ENCODE data around the gene LGSN.
"Not testable (repeated sequence)": the region's sequence is repeated elsewhere in the genome, so short reads cannot be mapped to it uniquely, and the experiment has no call there.

Gene LGSN

GRCh38 chr6:63340351-63340750 lies 20.6 kb upstream of the LGSN start:
- Histone ChIP-seq H3K4me3 (ENCODE audit: low read length) (no peak overlapping the region), H3K4me1 (ENCODE audit: insufficient read depth, low read length) (no peaks in the 10 kb centered on the region), H3K9me3 (ENCODE audit: insufficient read depth, low read depth, low read length) (no peaks in the 10 kb centered on the region; the same call in 1 of the 2 replicates), H3K27ac (ENCODE audit: low read length) (no peak overlapping the region), H3K9ac (ENCODE audit: low read depth, low read length) (no peak overlapping the region), H3K27me3 (ENCODE audit: insufficient read depth, low read length) (no peaks in the 10 kb centered on the region), H3K36me3 (ENCODE audit: insufficient read depth, low read depth, low read length) (no peaks in the 10 kb centered on the region)

DNA sequence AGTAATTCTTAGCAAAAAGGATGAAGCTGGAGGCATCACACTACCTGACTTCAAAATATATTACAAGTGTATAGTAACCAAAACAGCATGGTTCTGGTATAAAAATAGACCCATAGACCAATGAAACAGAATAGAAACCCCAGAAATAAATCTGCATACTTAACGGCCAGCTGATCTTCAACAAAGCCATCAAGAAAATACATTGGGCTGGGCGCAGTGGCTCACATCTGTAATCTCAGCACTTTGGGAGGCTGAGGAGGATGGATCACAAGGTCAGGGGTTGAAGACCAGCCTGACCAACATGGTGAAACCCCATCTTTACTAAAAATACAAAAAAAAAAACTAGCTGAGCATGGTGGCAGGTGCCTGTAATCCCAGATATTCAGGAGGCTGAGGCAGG lies 14.9 kb upstream of the LGSN start:
- not testable (repeated sequence) for H3K27ac ChIP-seq (ENCODE audit: low read length); H3K4me3 ChIP-seq (ENCODE audit: low read length); H3K9me3 ChIP-seq (ENCODE audit: insufficient read depth, low read depth, low read length); H3K9ac ChIP-seq (ENCODE audit: low read depth, low read length); H3K4me1 ChIP-seq (ENCODE audit: insufficient read depth, low read length); H3K36me3 ChIP-seq (ENCODE audit: insufficient read depth, low read depth, low read length); H3K27me3 ChIP-seq (ENCODE audit: insufficient read depth, low read length)

DNA sequence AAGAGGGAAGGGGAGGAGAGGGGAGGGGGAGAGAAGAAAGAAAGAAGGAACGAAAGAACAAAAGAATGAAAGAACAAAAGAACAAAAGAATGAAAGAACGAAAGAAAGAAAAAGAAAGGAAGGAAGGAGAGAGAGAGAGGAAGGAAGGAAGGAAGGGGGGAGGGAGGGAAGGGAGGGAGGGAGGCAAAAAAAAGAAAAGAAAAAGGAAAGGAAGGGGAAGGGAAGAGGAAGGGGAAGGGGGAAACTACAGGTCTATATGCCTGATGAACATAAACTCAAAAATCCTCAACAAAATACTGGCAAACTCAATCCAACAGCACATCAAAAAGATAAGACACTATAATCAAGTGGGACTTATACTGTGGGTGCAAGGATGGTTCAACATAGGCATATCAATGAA lies 13.7 kb upstream of the LGSN start:
- no peaks in the 10 kb centered on the region for H3K36me3 ChIP-seq (ENCODE audit: insufficient read depth, low read depth, low read length)
- H3K4me1 ChIP-seq (ENCODE audit: insufficient read depth, low read length), result no peaks in the 10 kb centered on the region

GRCh38 chr6:63326630-63327029 lies 6.8 kb upstream of the LGSN start:
- not testable (repeated sequence) for H3K9me3 ChIP-seq (ENCODE audit: insufficient read depth, low read depth, low read length); H3K36me3 ChIP-seq (ENCODE audit: insufficient read depth, low read depth, low read length); H3K27ac ChIP-seq (ENCODE audit: low read length); H3K27me3 ChIP-seq (ENCODE audit: insufficient read depth, low read length); H3K9ac ChIP-seq (ENCODE audit: low read depth, low read length); H3K4me1 ChIP-seq (ENCODE audit: insufficient read depth, low read length); H3K4me3 ChIP-seq (ENCODE audit: low read length)

More for the DNA sequence above, 13.7 kb upstream of the LGSN start:
- Histone ChIP-seq H3K9me3 (ENCODE audit: insufficient read depth, low read depth, low read length) (no peaks in the 10 kb centered on the region), H3K4me3 (ENCODE audit: low read length) (no peak overlapping the region), H3K27me3 (ENCODE audit: insufficient read depth, low read length) (no peaks in the 10 kb centered on the region), H3K27ac (ENCODE audit: low read length) (no peak overlapping the region), H3K9ac (ENCODE audit: low read depth, low read length) (no peak overlapping the region)

DNA sequence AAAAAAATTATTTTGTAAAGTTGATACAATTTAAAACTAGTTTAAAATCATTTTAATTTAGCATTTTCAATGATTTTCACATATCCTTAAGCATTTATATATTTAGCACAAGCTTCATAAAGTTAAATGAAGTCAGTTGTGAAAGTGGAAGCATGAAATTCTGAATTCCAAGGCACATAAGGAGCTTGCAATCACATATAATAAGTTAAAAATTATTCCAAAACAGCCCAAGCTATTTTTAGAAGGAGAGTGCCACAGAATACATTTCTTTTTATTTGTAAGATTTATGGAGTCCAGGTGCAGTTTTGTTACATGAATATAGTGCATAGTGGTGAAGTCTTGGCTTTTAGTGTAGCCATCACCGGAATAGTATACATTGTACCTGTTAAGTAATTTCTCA lies 3.2 kb upstream of the LGSN start:
- Histone ChIP-seq H3K9ac (ENCODE audit: low read depth, low read length) (no peak overlapping the region), H3K4me1 (ENCODE audit: insufficient read depth, low read length) (peaks cover 4% of the 10 kb centered on the region), H3K27ac (ENCODE audit: low read length) (no peak overlapping the region), H3K27me3 (ENCODE audit: insufficient read depth, low read length) (no peaks in the 10 kb centered on the region), H3K4me3 (ENCODE audit: low read length) (no peak overlapping the region), H3K36me3 (ENCODE audit: insufficient read depth, low read depth, low read length) (no peaks in the 10 kb centered on the region), H3K9me3 (ENCODE audit: insufficient read depth, low read depth, low read length) (no peaks in the 10 kb centered on the region)

- Histone ChIP-seq H3K9me3 (ENCODE audit: insufficient read depth, low read depth, low read length) (no peaks in the 10 kb centered on the region), H3K9ac (ENCODE audit: low read depth, low read length) (no peak overlapping the region), H3K27ac (ENCODE audit: low read length) (no peak overlapping the region), H3K4me3 (ENCODE audit: low read length) (no peak overlapping the region), H3K27me3 (ENCODE audit: insufficient read depth, low read length) (no peaks in the 10 kb centered on the region), H3K4me1 (ENCODE audit: insufficient read depth, low read length) (peaks cover 4% of the 10 kb centered on the region), H3K36me3 (ENCODE audit: insufficient read depth, low read depth, low read length) (no peaks in the 10 kb centered on the region)
These were observed 2.0 kb upstream of the LGSN start for GRCh38 chr6:63321821-63322220.

GRCh38 chr6:63317641-63318040 lies 2.1 kb downstream of the LGSN start:
- Histone ChIP-seq H3K36me3 (ENCODE audit: insufficient read depth, low read depth, low read length) (no peaks in the 10 kb centered on the region), H3K27ac (ENCODE audit: low read length) (no peak overlapping the region), H3K27me3 (ENCODE audit: insufficient read depth, low read length) (no peaks in the 10 kb centered on the region), H3K9me3 (ENCODE audit: insufficient read depth, low read depth, low read length) (no peaks in the 10 kb centered on the region), H3K4me3 (ENCODE audit: low read length) (no peak overlapping the region), H3K4me1 (ENCODE audit: insufficient read depth, low read length) (peaks cover 4% of the 10 kb centered on the region), H3K9ac (ENCODE audit: low read depth, low read length) (no peak overlapping the region)

DNA sequence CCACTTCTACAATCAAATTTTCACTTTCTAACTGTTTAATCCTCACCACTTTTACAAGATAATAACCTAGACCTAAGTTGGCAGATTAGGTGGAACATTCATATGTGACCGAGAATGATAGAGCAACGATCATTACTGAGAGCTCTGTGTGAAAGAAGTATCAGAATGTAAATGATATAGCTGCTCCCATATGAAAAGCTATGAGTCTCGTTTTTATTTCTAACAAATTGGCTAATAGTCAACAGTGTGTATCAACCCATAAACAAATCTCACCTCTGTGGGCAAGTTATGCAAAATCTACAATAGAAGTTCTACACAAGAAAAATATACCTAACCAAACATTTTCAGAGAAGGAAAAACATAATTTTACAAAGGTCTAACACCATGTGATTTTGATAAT lies 3.7 kb downstream of the LGSN start:
- peaks cover 4% of the 10 kb centered on the region for H3K4me1 ChIP-seq (ENCODE audit: insufficient read depth, low read length)
- H3K9ac ChIP-seq (ENCODE audit: low read depth, low read length), result no peak overlapping the region
- H3K4me3 ChIP-seq (ENCODE audit: low read length), result no peak overlapping the region
- no peak overlapping the region for H3K27ac ChIP-seq (ENCODE audit: low read length)
- no peaks in the 10 kb centered on the region for H3K36me3 ChIP-seq (ENCODE audit: insufficient read depth, low read depth, low read length)
- no peaks in the 10 kb centered on the region for H3K27me3 ChIP-seq (ENCODE audit: insufficient read depth, low read length)
- no peaks in the 10 kb centered on the region for H3K9me3 ChIP-seq (ENCODE audit: insufficient read depth, low read depth, low read length)

DNA sequence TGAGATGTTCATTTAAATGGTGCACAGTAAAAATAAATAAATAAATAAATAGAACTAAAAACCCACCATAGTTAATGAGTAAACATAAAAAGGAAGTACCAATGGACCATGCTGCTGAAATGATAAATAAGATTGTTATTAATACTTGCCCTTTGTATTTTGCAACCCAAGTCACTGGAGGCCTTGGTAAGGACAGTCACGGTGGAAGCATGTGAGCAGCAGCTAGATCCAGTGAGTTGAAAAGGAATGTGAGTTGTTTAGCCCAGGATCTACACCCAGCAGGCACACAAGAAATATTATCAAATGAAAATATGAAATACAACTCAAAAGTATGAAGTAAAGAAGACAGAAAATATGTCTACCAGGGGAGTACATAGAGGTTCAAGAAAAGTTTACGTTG lies 6.7 kb downstream of the LGSN start:
- H3K27me3 ChIP-seq (ENCODE audit: insufficient read depth, low read length), result no peaks in the 10 kb centered on the region
- no peak overlapping the region for H3K27ac ChIP-seq (ENCODE audit: low read length)
- no peak overlapping the region for H3K4me3 ChIP-seq (ENCODE audit: low read length)
- H3K9me3 ChIP-seq (ENCODE audit: insufficient read depth, low read depth, low read length), result no peaks in the 10 kb centered on the region
- H3K36me3 ChIP-seq (ENCODE audit: insufficient read depth, low read depth, low read length), result no peaks in the 10 kb centered on the region
- H3K9ac ChIP-seq (ENCODE audit: low read depth, low read length), result no peak overlapping the region
- 0 out of 2 replicates have a peak, but pooled peaks cover under 1% of the 10 kb centered on the region for H3K4me1 ChIP-seq (ENCODE audit: insufficient read depth, low read length)

DNA sequence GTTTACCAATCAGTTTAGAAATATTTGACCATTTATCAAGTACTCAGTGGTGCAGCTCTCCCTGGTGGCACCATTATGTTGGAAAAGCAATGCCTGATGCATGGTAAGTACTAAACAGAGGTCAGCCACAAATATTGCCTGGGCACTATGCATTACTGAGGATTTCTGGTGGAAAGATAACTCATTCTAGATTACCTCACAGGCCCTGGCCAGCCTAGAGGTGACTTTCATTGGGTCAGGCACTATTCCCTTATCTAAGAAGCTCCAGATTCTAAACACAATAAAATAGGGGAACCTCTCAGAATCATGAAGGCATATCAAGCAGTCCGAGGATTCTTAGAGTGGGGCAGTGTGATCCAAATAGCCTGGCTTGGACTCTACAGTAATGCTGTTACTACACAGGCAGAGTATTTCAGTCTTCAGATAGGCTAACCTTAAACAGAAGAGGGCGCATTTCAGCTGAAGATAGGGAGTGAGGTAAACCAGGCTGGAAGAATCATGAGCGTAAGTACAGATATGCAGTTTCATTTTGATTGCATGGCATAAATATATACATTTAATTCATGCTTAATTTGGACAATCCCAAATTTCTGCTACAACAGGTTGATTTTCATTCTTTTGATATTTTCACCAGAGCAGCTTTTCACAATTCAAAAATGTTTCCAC lies 12.1 kb downstream of the LGSN start:
- H3K27ac ChIP-seq (ENCODE audit: low read length), result no peak overlapping the region
- H3K9me3 ChIP-seq (ENCODE audit: insufficient read depth, low read depth, low read length), result no peaks in the 10 kb centered on the region
- no peaks in the 10 kb centered on the region for H3K36me3 ChIP-seq (ENCODE audit: insufficient read depth, low read depth, low read length)
- no peak overlapping the region for H3K9ac ChIP-seq (ENCODE audit: low read depth, low read length)
- no peaks in the 10 kb centered on the region for H3K4me1 ChIP-seq (ENCODE audit: insufficient read depth, low read length)
- no peak overlapping the region for H3K4me3 ChIP-seq (ENCODE audit: low read length)
- H3K27me3 ChIP-seq (ENCODE audit: insufficient read depth, low read length), result no peaks in the 10 kb centered on the region

GRCh38 chr6:63306420-63306819 lies 13.4 kb downstream of the LGSN start:
- H3K27ac ChIP-seq (ENCODE audit: low read length), result no peak overlapping the region
- H3K4me1 ChIP-seq (ENCODE audit: insufficient read depth, low read length), result no peaks in the 10 kb centered on the region

GRCh38 chr6:63305277-63305676 lies 14.5 kb downstream of the LGSN start:
- Histone ChIP-seq H3K36me3 (ENCODE audit: insufficient read depth, low read depth, low read length) (no peaks in the 10 kb centered on the region), H3K9me3 (ENCODE audit: insufficient read depth, low read depth, low read length) (no peaks in the 10 kb centered on the region), H3K4me1 (ENCODE audit: insufficient read depth, low read length) (no peaks in the 10 kb centered on the region), H3K9ac (ENCODE audit: low read depth, low read length) (no peak overlapping the region), H3K27me3 (ENCODE audit: insufficient read depth, low read length) (no peaks in the 10 kb centered on the region), H3K27ac (ENCODE audit: low read length) (no peak overlapping the region), H3K4me3 (ENCODE audit: low read length) (no peak overlapping the region)

More at GRCh38 chr6:63306420-63306819, 13.4 kb downstream of the LGSN start:
- H3K36me3 ChIP-seq (ENCODE audit: insufficient read depth, low read depth, low read length), result no peaks in the 10 kb centered on the region
- no peaks in the 10 kb centered on the region for H3K9me3 ChIP-seq (ENCODE audit: insufficient read depth, low read depth, low read length)
- no peaks in the 10 kb centered on the region for H3K27me3 ChIP-seq (ENCODE audit: insufficient read depth, low read length)
- no peak overlapping the region for H3K9ac ChIP-seq (ENCODE audit: low read depth, low read length)
- H3K4me3 ChIP-seq (ENCODE audit: low read length), result no peak overlapping the region
